HepG2 (cell line): Measurements from ENCODE around the gene MYOF. TPM values are rescaled to one million over a fixed set of nuclear protein-coding genes. Genes with fewer than 3 reads are reported as not detected.

Source experiments
- ATAC-seq: fragments of 200-7000 bp; cut with Tn5 transposase; 3 replicates; pipeline ENCODE4 v1.9.1; 2020; ENCODE audit warnings: mild to moderate bottlenecking, moderate library complexity
- BruUV-seq: library from RNA; stranded (reverse); fragments of 400-500 nt; replicated peaks from 2 replicates; lab custom pipeline; 2021; lab: Mats Ljungman, UMichigan
- CTCF ChIA-PET: fragments of 300-600 bp; formaldehyde crosslinking; extraction: SDS; loops from one replicate; lab custom pipeline; 2021; ENCODE audit warnings: low total read pairs, inconsistent platforms, low intra/inter-chr PET ratio; lab: Yijun Ruan, JAX
- POLR2A ChIA-PET: fragments of 350-600 bp; sonication (Branson Sonifier 250); formaldehyde crosslinking; loops from one replicate; lab custom pipeline; 2020; ENCODE audit warnings: antibody characterized with exemption, inconsistent platforms; lab: Yijun Ruan, JAX
- DNase-seq: peaks from one replicate; pipeline ENCODE4 v3.0.0-alpha.2; 2015; ENCODE audit warnings: low spot score
- FAIRE-seq: peaks from 3 replicates; lab custom pipeline; 2011; peaks lifted over from hg19 to GRCh38; lab: Jason Lieb, UNC
- H2AFZ ChIP-seq: one replicate; pipeline ENCODE4 v1.6.1; 2011; ENCODE audit warnings: low read length, inconsistent platforms
- H3K27ac ChIP-seq: fragments of 300-600 bp; 3 replicates; pipeline ENCODE4 v1.8.0; 2011; ENCODE audit warnings: mixed run types, mild to moderate bottlenecking, mixed read lengths, low read length, inconsistent platforms; ENCODE audit not compliant: insufficient read depth; ENCODE audit errors: extremely low read length
- H3K27me3 ChIP-seq, 2 experiments: fragments of 200-600 bp in 1 of 2; 2 replicates in 1 of 2; 3 replicates in 1 of 2; pipeline versions ENCODE4 v1.6.0 to v1.8.0; 2011; ENCODE audit warnings: low read length in 2 of 2, mild to moderate bottlenecking in 2 of 2, moderate library complexity in 2 of 2, inconsistent platforms in 1 of 2; ENCODE audit not compliant: insufficient read depth in 2 of 2, control insufficient read depth in 1 of 2
- H3K36me3 ChIP-seq, 2 experiments: fragments of 200-600 bp in 1 of 2; replicated peaks in 1 of 2; 2 replicates in 1 of 2; 3 replicates in 1 of 2; pipeline versions ENCODE4 v1.5.1 to v1.8.0; 2011; ENCODE audit warnings: low read length in 2 of 2, inconsistent platforms in 1 of 2; ENCODE audit not compliant: insufficient read depth in 2 of 2, control insufficient read depth in 1 of 2
- H3K4me1 ChIP-seq: 2 replicates; pipeline ENCODE4 v1.5.1; 2012; ENCODE audit warnings: low read length, inconsistent platforms; ENCODE audit not compliant: insufficient read depth
- H3K4me2 ChIP-seq: 2 replicates; pipeline ENCODE4 v1.6.0; 2011; ENCODE audit warnings: low read depth, low read length, inconsistent platforms
- H3K4me3 ChIP-seq, 3 experiments: fragments of 200-600 bp in 1 of 3; sonication (generic), shearing (Covaris generic) in 1 of 3; replicated peaks in 1 of 3; 2 replicates each; pipeline ENCODE4 v1.5.1; 2011 to 2016; ENCODE audit warnings: low read length in 3 of 3, inconsistent platforms in 2 of 3, low read depth in 2 of 3, mild to moderate bottlenecking in 2 of 3, control low read depth in 1 of 3, mixed read lengths in 1 of 3; ENCODE audit not compliant: insufficient read depth in 1 of 3
- H3K79me2 ChIP-seq: one replicate; pipeline ENCODE4 v1.6.1; 2011; ENCODE audit warnings: low read length, inconsistent platforms; ENCODE audit not compliant: insufficient read depth
- H3K9ac ChIP-seq: 2 replicates; pipeline ENCODE4 v1.6.0; 2011; ENCODE audit warnings: mild to moderate bottlenecking, low read depth, low read length, inconsistent platforms; ENCODE audit not compliant: insufficient read depth
- H3K9me3 ChIP-seq: 2 replicates; pipeline ENCODE4 v1.5.1; 2012; ENCODE audit warnings: mild to moderate bottlenecking, low read length
- H4K20me1 ChIP-seq: 2 replicates; pipeline ENCODE4 v1.6.0; 2011; ENCODE audit warnings: inconsistent platforms, mild to moderate bottlenecking, low read length, moderate library complexity; ENCODE audit not compliant: insufficient read depth
- ARNT2 ChIP-seq: sonication (generic); formaldehyde crosslinking; IDR thresholded peaks from 2 replicates; pipeline ENCODE4 v1.8.0; 2022; ENCODE audit warnings: mild to moderate bottlenecking, low read depth, missing genetic modification reagents, moderate library complexity
- ATRX ChIP-seq: sonication (generic); formaldehyde crosslinking; IDR thresholded peaks from 2 replicates; pipeline ENCODE4 v1.4.0; 2020; ENCODE audit warnings: missing genetic modification reagents, borderline replicate concordance
- MAFG ChIP-seq: sonication (generic); formaldehyde crosslinking; IDR thresholded peaks from 2 replicates; pipeline ENCODE4 v1.5.1; 2020; ENCODE audit warnings: mild to moderate bottlenecking, missing genetic modification reagents
- RBM39 ChIP-seq: fragments of 200-400 bp; formaldehyde crosslinking; IDR thresholded peaks from one replicate; pipeline ENCODE4 v1.6.1; 2018; ENCODE audit warnings: antibody characterized with exemption, mild to moderate bottlenecking, low read depth, low read length; ENCODE audit not compliant: poor library complexity, severe bottlenecking
- SP5 ChIP-seq: IDR thresholded peaks from 2 replicates; pipeline ENCODE4 v1.6.1; 2016; ENCODE audit warnings: low read depth, borderline replicate concordance
- SSRP1 ChIP-seq: IDR thresholded peaks from 2 replicates; pipeline ENCODE4 v1.6.1; 2016; ENCODE audit warnings: control low read depth
- ZBTB7B ChIP-seq: sonication (generic); formaldehyde crosslinking; IDR thresholded peaks from 2 replicates; pipeline ENCODE4 v1.4.0; 2020; ENCODE audit warnings: missing genetic modification reagents
- ZMAT3 ChIP-seq: sonication (generic); formaldehyde crosslinking; conservative IDR thresholded peaks from 2 replicates; pipeline ENCODE4 v1.7.0; 2021; ENCODE audit warnings: missing genetic modification reagents
- ZNF350 ChIP-seq: sonication (generic); formaldehyde crosslinking; IDR thresholded peaks from 2 replicates; pipeline ENCODE4 v1.4.0; 2020; ENCODE audit warnings: mild to moderate bottlenecking, low read depth, missing genetic modification reagents, borderline replicate concordance
- ZNF468 ChIP-seq: sonication (generic); formaldehyde crosslinking; IDR thresholded peaks from 2 replicates; pipeline ENCODE4 v1.8.0; 2022; ENCODE audit warnings: mild to moderate bottlenecking, moderate library complexity, missing genetic modification reagents
- ZNF530 ChIP-seq: sonication (generic); formaldehyde crosslinking; IDR thresholded peaks from 2 replicates; pipeline ENCODE4 v1.5.0; 2020; ENCODE audit warnings: low read depth, mild to moderate bottlenecking, missing genetic modification reagents
- ZNF549 ChIP-seq: sonication (generic); formaldehyde crosslinking; IDR thresholded peaks from 2 replicates; pipeline ENCODE4 v1.5.0; 2020; ENCODE audit warnings: missing genetic modification reagents
- ZSCAN9 ChIP-seq: IDR thresholded peaks from 2 replicates; pipeline ENCODE4 v1.6.1; 2016; ENCODE audit warnings: borderline replicate concordance
- WGBS: methylation state at CpG from one replicate; pipeline ENCODE4 v1.1.6; 2017; ENCODE audit warnings: low lambda C conversion rate; 5-methylcytosine and 5-hydroxymethylcytosine counted together
- in situ Hi-C: cut with HindIII; loops from 2 replicates; pipeline ENCODE4 v1.10.0; 2017; ENCODE audit warnings: low pct_unique_long_range_greater_than_20kb; ENCODE audit not compliant: extremely low pct_ligation_motif_present
- intact Hi-C: fragments of 100-400 bp; cut with micrococcal nuclease; formaldehyde crosslinking; loops from one replicate; pipeline ENCODE4 v1.10.0; 2022; ENCODE audit not compliant: unreplicated experiment
- polyA plus RNA-seq, 8 experiments: library from polyadenylated mRNA; depleted of rRNA in 3 of 8; stranded (reverse) in 7 of 8; unstranded in 1 of 8; fragments of >200 nt; fragmentation: Illumina TruSeq in 4 of 8; extraction: Trizol in 4 of 8; gene quantifications; 2 replicates each; pipeline versions ENCODE4 v1.2.1 to v1.2.3, GENCODE V29; 2011 to 2016; ENCODE audit warnings: low read depth in 4 of 8, missing spikeins in 1 of 8, mixed read lengths in 1 of 8; ENCODE audit not compliant: insufficient read depth in 1 of 8
- total RNA-seq, 5 experiments: library from RNA; depleted of rRNA; stranded (reverse); fragments of >200 nt; fragmentation: Illumina TruSeq; extraction: Trizol; gene quantifications; 2 replicates each; pipeline ENCODE4 v1.2.3, GENCODE V29; 2016; ENCODE audit warnings: low read depth in 1 of 5
- TF ChIP-seq, protein P1 (sequence below): sonication (generic); formaldehyde crosslinking; IDR thresholded peaks from 2 replicates; pipeline ENCODE4 v1.4.0; 2020; ENCODE audit warnings: missing genetic modification reagents, borderline replicate concordance
- TF ChIP-seq, protein P2 (sequence below): sonication (generic); formaldehyde crosslinking; IDR thresholded peaks from 2 replicates; pipeline ENCODE4 v1.4.0; 2020; ENCODE audit warnings: mild to moderate bottlenecking, missing genetic modification reagents
- TF ChIP-seq, protein P3 (sequence below): IDR thresholded peaks from 2 replicates; pipeline ENCODE4 v1.6.1; 2018; ENCODE audit warnings: missing genetic modification reagents, mild to moderate bottlenecking, missing compliant biosample characterization
- TF ChIP-seq, protein P4 (sequence below): sonication (generic); formaldehyde crosslinking; IDR thresholded peaks from 2 replicates; pipeline ENCODE4 v1.5.1; 2020; ENCODE audit warnings: mild to moderate bottlenecking, missing genetic modification reagents, moderate library complexity

Gene MYOF
- total and polyA plus RNA-seq, 2 of the 13 experiments (the other 11 are each of a cell fraction or from before 2014, with no cell fraction given), result 0.18 to 0.42 TPM

DNA sequence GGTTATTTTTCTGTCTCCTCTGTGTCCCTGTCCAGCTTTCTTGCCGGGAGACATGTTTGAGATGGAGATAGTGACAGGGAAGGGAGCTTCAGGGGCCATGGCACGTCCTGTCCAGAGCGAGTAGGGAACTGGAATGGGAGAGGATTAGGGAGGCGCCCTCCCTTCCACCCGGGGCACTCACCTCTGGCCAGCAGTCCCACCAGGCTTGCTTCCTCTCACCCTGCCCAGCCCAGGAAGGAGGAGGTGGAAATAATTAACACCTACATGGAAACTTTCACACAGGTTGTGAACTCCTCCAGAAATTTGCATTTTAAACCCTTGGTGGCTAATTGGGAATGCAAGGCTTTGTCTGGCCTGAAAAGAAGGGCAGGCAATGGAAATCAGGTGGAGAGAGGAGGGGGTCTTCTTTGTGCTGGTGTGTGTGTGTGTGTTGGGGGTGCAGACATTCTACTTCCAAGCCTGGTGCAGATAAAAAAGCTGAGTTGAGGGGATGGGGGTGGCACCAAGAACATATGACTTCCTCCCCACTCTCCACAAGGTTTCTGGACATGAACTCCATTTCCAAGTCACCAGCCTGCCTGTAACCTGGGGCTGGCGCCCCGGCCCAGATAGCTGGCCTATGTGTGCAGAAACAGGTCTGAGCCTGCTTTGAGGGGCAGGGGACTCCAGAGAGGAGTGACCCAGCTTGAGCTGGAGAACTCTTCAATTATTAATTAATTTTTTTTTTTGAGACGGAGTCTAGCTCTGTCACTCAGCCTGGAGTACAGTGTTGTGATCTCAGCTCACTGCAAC lies 209.1 kb downstream of the MYOF start:
- FAIRE-seq (no peak), DNase-seq (no peak), ATAC-seq (no peak)
- intact Hi-C loops, result no loop called here
- BruUV-seq, result no TSS peak
- H3K9me3 ChIP-seq, result no peaks in the 10 kb centered on the region
- H3K27ac ChIP-seq, result no peak overlapping the region
- ChIA-PET CTCF (no interaction called here), POLR2A (no interaction called here)
- H3K27me3 ChIP-seq, result no peaks in the 10 kb centered on the region
- no peak overlapping the region for H3K4me3 ChIP-seq
- in situ Hi-C loops, result no loop called here
- no peaks in the 10 kb centered on the region for H3K36me3 ChIP-seq
- no peak overlapping the region for H3K4me2 ChIP-seq
- H3K79me2 ChIP-seq, result no peaks in the 10 kb centered on the region
- H2AFZ ChIP-seq, result no peak overlapping the region
- H4K20me1 ChIP-seq, result no peaks in the 10 kb centered on the region
- no peak overlapping the region for H3K9ac ChIP-seq
- 43% methylated on average over 6 of the region's 8 CpGs for WGBS
- H3K4me1 ChIP-seq, result no peaks in the 10 kb centered on the region
- TF ChIP-seq ZNF350 (CRISPR knock-in tag) (no peak), RBM39 (no peak), ZSCAN9 (no peak), MAFG (CRISPR knock-in tag) (no peak), ZNF468 (CRISPR knock-in tag) (no peak), ZMAT3 (CRISPR knock-in tag) (no peak), SP5 (no peak), ZNF549 (CRISPR knock-in tag) (no peak), ZNF530 (CRISPR knock-in tag) (no peak), ZBTB7B (CRISPR knock-in tag) (no peak), SSRP1 (CRISPR knock-in tag) (no peak), ATRX (no peak), ARNT2 (no peak)
- TF ChIP-seq, protein P1, sequence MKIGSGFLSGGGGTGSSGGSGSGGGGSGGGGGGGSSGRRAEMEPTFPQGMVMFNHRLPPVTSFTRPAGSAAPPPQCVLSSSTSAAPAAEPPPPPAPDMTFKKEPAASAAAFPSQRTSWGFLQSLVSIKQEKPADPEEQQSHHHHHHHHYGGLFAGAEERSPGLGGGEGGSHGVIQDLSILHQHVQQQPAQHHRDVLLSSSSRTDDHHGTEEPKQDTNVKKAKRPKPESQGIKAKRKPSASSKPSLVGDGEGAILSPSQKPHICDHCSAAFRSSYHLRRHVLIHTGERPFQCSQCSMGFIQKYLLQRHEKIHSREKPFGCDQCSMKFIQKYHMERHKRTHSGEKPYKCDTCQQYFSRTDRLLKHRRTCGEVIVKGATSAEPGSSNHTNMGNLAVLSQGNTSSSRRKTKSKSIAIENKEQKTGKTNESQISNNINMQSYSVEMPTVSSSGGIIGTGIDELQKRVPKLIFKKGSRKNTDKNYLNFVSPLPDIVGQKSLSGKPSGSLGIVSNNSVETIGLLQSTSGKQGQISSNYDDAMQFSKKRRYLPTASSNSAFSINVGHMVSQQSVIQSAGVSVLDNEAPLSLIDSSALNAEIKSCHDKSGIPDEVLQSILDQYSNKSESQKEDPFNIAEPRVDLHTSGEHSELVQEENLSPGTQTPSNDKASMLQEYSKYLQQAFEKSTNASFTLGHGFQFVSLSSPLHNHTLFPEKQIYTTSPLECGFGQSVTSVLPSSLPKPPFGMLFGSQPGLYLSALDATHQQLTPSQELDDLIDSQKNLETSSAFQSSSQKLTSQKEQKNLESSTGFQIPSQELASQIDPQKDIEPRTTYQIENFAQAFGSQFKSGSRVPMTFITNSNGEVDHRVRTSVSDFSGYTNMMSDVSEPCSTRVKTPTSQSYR (CRISPR knock-in tag), result no peak
- TF ChIP-seq, protein P2, sequence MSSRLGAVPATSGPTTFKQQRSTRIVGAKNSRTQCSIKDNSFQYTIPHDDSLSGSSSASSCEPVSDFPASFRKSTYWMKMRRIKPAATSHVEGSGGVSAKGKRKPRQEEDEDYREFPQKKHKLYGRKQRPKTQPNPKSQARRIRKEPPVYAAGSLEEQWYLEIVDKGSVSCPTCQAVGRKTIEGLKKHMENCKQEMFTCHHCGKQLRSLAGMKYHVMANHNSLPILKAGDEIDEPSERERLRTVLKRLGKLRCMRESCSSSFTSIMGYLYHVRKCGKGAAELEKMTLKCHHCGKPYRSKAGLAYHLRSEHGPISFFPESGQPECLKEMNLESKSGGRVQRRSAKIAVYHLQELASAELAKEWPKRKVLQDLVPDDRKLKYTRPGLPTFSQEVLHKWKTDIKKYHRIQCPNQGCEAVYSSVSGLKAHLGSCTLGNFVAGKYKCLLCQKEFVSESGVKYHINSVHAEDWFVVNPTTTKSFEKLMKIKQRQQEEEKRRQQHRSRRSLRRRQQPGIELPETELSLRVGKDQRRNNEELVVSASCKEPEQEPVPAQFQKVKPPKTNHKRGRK (CRISPR knock-in tag), result no peak
- TF ChIP-seq, protein P3, sequence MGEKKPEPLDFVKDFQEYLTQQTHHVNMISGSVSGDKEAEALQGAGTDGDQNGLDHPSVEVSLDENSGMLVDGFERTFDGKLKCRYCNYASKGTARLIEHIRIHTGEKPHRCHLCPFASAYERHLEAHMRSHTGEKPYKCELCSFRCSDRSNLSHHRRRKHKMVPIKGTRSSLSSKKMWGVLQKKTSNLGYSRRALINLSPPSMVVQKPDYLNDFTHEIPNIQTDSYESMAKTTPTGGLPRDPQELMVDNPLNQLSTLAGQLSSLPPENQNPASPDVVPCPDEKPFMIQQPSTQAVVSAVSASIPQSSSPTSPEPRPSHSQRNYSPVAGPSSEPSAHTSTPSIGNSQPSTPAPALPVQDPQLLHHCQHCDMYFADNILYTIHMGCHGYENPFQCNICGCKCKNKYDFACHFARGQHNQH, result no peak
- TF ChIP-seq, protein P4, sequence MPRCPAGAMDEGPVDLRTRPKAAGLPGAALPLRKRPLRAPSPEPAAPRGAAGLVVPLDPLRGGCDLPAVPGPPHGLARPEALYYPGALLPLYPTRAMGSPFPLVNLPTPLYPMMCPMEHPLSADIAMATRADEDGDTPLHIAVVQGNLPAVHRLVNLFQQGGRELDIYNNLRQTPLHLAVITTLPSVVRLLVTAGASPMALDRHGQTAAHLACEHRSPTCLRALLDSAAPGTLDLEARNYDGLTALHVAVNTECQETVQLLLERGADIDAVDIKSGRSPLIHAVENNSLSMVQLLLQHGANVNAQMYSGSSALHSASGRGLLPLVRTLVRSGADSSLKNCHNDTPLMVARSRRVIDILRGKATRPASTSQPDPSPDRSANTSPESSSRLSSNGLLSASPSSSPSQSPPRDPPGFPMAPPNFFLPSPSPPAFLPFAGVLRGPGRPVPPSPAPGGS (CRISPR knock-in tag), result no peak
